Bone marrow (tissue), 2 donors: ENCODE results near the gene FOXF2.

ENCODE experiments used
- DNase-seq, 2 donors: peaks; one replicate each; lab custom pipeline; 2025; lab: John Stamatoyannopoulos, UW

The FOXF2 gene

GRCh38 chr6:1378065-1379016 lies 11.0 kb upstream of the FOXF2 start:
- no peak for DNase-seq

GRCh38 chr6:1379017-1379787 lies 10.2 kb upstream of the FOXF2 start:
- no peak for DNase-seq

GRCh38 chr6:1379788-1380147 lies 9.6 kb upstream of the FOXF2 start:
- DNase-seq, result no peak

GRCh38 chr6:1380625-1381427 lies 8.6 kb upstream of the FOXF2 start:
- DNase-seq, result no peak

- no peak for DNase-seq
These were observed 7.7 kb upstream of the FOXF2 start for GRCh38 chr6:1381481-1382330.

- DNase-seq, result no peak
These were observed 7.0 kb upstream of the FOXF2 start for GRCh38 chr6:1382331-1382882.

- no peak for DNase-seq
These were observed 6.3 kb upstream of the FOXF2 start for GRCh38 chr6:1382883-1383728.

GRCh38 chr6:1383729-1384548 lies 5.4 kb upstream of the FOXF2 start:
- no peak for DNase-seq

GRCh38 chr6:1384549-1385128 lies 4.7 kb upstream of the FOXF2 start:
- DNase-seq, result no peak

GRCh38 chr6:1385129-1386037 lies 4.0 kb upstream of the FOXF2 start:
- no peak for DNase-seq

GRCh38 chr6:1386038-1386709 lies 3.2 kb upstream of the FOXF2 start:
- DNase-seq, result no peak

GRCh38 chr6:1387538-1387875 lies 1.9 kb upstream of the FOXF2 start:
- DNase-seq, result no peak

GRCh38 chr6:1387876-1388629 lies 1.3 kb upstream of the FOXF2 start:
- DNase-seq, result no peak

GRCh38 chr6:1388630-1389368 lies 577 bp upstream of the FOXF2 start:
- no peak for DNase-seq

- DNase-seq, result no peak
These were observed 963 bp downstream of the FOXF2 start for GRCh38 chr6:1390133-1390945.
